SHP77 treated with DMSO at 0.1 percent for 48 hours (cell line): ENCODE results near the gene SERINC4.

Experiments used
- DNase-seq: peaks from one replicate; lab custom pipeline; 2025; lab: John Stamatoyannopoulos, UW

The SERINC4 gene

DNA sequence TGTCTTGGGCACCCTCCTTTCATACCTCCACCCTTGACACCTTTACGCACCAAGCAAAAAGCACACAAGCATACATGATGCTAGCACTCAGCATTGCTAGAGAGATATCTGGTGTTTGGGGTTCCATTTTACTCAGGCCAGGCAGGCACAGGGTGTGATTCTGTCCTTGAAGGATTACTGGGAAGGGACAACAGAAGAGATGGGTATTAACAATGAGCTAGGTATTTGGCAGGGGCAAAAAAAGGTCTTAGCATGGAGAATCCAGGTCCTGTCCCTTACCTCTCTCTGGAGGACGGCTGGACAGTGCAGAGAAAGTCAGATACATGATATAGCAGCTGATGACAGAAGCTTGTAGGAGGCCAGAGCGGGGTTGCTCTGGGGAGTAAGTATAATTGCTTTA, 3.5 kb downstream of the SERINC4 start:
- no peak for DNase-seq

DNA sequence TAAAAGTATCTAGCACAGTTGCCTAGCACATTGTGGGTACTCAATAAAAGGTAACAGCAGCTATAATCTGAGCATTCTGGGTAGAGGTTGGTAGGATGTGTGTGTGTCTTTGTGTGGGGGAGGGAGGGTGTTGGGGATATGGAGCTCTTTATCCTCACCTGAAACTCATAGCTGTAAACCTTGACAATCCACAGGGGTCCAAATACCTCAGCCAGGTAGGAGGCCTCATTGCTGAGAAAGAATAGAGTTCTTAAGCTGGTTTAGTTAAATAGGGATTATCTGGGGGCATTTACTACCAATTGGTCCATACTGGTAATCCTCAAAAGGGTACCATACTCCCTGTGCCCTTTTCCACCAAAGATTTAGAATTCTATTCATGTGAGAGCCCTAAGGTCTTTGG, 4.0 kb downstream of the SERINC4 start:
- no peak for DNase-seq

DNA sequence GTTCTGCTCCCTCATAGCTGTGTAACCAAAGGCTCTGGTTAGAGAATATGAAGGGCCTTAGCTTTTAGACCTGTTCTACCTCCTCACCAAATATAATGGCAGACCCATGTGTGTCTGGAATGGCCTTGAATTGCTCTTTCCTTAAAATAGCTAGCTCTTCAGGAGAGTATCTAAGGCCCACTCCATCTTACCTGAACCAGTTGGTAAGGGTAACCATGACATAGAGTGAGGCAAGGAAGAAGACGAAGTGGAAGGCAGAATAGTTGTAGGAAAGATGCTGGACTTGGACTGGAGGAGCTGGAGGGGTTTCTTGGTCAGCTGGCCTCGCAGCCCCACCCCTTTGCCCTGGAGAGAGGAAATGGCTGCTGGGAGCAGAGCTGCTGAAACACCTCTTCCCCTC, 4.8 kb downstream of the SERINC4 start:
- no peak for DNase-seq

DNA sequence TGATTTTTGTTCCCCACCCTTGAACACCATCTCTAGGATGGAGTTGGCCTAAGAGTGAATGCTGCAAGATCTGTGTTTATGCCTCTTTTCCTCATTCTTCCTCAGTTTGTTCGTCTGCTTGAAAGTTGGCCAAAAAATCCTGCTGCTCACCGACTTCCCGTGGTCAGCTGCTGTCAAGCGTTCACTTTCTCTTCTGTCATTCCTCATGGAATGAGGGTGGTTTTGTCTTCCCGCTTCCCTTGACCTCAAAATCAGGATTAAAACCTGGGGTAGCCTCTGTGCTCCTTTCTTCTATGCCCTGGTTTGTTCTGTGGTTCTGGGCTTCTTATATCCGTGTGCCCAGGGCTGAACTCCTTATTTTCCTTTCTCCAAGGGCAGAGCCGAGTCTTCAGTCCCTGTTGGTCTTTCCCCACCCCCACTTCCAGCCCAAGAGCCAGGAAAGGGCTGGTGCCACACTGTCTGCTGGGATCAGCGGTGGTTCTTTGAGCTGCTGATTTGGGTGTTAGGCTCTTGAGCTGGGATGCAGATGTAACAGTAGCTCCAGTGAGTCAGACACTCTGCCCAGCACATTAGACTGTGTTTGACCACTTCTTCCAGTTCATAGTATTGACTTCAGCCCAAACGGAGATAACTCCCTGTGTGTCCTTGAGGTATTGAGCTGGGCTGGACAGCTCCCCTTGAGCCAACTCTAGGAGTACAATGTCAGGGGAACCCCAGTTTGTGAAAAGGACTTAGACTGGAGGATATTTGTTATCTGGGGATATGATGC, 5.6 kb downstream of the SERINC4 start:
- DNase-seq, result no peak

DNA sequence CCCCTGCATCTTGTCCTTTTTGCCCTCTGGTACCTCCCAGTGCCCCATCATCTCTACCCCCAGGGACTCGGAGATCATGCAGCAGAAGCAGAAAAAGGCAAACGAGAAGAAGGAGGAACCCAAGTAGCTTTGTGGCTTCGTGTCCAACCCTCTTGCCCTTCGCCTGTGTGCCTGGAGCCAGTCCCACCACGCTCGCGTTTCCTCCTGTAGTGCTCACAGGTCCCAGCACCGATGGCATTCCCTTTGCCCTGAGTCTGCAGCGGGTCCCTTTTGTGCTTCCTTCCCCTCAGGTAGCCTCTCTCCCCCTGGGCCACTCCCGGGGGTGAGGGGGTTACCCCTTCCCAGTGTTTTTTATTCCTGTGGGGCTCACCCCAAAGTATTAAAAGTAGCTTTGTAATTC, 6.4 kb downstream of the SERINC4 start:
- no peak for DNase-seq

DNA sequence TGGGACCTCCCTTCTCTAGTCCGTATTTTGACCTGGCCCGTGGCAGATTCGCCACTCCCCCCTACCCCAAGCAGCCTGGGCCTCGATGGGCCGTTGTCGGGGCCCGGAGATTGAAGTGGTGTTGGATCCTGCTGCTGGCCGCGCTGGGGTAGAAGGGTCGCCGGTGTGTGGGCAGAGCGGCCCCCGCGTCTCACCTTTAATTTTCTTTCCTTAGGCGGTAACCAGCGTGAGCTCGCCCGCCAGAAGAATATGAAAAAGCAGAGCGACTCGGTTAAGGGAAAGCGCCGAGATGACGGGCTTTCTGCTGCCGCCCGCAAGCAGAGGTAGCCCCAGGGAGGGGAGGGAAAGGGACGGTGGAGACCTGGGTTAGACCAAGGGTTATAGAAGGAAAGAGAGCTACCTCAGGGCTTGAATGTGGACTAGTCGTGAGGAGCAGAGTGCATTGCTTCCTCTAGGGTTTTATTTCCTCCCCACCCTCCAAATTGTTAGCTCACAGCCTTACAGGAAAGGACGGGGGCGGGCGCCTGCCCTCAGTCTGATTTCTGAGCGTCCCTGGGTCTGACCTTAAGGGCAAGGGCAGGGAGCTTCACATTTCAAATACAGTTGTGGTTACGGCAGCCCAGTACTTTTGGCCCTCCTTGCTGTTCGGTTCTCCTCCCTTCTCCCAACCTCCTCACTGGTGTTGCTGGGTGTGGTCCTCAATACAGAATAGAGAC, 7.1 kb downstream of the SERINC4 start:
- DNase-seq, result no peak

DNA sequence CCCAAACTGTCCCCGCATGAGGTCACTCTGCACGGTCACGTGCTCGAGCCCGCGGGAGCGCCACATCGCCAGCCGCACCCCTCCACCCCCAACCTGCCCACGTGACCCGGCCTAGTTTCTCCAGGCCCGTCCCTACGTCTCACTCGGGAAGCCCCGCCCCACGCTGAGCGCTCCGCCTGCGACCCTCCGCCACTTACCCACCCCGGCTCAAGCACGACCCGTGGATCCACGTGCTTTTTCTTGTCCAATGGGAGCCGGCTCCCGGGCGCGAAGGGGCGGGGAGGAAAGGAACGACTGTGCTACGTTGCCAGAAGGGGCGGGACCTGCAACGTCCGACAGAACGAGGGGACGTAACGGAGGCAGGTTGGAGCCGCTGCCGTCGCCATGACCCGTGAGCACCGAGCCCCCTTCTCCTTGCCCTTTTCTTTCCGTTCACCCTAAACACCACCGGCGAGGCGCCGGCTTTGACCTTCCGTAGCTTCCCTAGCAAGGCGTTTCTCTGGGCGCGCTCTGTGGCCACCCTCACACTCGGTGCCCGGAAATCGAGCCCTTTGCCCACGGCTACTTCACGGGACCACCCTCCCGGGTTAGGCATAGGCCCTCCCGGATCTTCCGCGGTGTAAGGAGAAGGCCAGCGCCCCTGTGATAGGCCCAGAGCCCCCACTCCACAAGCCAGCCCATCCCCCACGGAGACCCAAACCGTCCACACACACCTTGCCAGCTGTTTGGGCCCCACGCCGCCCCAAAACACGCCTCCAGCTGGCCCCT, 7.8 kb downstream of the SERINC4 start, which contains the start of gene SERF2:
TSS of gene SERF2 (plus strand) at position 328 of the 768 bp plus-strand sequence. CDS start at position 385, 57 bp downstream.
- DNase-seq, result peak; percentile 95

DNA sequence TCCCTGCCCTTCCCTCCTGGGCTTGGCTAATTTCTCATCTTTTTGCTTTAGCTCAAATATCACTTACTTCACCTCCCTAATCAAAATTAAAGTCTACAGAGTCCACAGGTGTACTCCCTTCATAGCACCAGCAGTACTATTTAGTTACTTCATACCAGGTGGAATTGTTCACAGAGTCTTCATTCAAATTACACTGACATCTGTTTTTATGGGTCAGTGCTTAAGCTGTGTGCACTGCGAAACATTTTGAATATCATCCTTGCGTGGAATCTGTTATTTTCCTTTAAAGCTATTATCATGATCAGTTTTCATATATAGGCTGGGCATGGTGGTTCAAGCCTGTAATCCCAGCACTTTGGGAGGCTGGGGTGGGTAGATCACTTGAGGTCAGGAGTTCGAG, 10.6 kb downstream of the SERINC4 start:
- no peak for DNase-seq

DNA sequence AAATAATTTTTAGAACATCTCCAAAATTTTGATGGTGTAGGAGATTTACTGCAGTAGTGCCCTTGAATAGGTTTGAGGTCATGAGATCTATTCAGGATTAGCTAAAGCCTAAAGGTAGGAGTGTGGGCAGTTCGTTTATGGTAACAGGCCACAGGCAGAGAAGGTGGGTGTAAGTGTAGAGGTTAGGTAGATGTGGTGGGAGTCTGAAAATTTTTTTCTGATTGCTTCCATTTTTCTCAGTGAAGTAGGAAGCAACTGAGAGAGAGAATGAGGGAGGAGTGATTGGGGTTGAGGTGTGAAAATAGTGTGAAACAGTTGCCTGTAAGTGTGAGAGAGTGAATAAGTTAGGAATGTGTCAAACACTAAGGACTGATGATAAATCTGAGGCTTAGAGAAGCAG, 21.0 kb downstream of the SERINC4 start:
- no peak for DNase-seq

DNA sequence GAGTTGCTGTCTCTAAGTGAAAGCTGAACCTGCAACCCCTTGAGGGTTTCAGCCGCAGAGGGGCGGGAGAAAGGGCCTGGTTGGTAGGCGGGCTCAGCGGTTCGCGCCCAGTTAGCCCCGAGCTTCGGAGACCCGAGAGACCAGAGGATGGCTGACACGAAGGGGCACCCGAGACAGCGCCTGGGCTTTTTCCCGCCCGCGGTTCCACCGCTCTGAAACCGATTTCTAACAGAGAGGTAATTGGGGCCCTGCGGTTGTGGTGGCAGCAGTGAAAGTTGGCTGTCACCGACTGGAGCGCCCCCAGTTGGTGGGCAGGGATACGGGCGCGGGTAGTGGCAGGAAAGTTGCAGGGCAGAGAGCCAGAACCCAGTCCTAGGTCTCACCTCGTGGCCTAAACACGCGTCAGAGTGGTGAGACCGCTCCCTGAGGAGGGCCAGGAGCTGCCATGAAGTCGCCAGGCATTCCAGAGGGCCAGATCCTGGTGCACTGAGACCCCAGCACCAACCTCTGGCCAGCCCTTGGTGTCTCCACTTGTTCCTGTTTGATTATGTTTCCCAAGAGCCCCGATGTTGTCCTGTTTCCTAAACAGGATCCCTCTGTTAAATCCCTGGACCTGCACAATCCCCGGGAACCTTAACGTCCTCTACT, 22.6 kb downstream of the SERINC4 start:
- peak; percentile 63 for DNase-seq

DNA sequence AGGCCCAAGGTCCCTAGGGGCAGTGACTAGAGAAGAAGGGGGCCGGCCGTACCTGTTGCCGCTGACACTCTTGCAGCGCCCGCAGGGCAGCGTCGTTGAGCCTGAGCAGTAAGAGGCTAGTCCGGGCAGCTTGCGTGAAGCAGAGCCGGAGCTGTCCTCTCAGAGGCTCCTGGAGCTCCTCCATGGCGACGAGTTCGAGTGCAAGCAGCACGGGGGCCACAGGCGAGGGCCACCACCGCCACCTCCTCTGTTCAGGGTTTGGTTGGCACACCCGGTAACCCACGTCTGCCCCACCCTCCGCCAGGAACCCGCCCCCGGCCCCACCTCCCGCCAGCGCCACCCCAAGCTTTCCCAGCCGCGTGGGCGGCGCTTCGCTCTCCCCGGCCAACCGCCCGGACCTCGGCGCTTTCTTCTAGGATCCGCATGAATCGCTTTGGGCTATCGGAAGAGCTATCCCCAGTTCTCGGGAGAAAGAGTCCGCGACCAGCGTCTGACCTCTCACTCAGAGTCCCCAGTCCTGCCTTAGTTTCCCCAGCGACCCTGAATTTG, 23.2 kb downstream of the SERINC4 start, which contains the start of gene ELL3:
TSS of gene ELL3 (minus strand) at position 249 of the 549 bp plus-strand sequence. CDS start at position 184, 65 bp downstream.
- DNase-seq, result peak; percentile 63

DNA sequence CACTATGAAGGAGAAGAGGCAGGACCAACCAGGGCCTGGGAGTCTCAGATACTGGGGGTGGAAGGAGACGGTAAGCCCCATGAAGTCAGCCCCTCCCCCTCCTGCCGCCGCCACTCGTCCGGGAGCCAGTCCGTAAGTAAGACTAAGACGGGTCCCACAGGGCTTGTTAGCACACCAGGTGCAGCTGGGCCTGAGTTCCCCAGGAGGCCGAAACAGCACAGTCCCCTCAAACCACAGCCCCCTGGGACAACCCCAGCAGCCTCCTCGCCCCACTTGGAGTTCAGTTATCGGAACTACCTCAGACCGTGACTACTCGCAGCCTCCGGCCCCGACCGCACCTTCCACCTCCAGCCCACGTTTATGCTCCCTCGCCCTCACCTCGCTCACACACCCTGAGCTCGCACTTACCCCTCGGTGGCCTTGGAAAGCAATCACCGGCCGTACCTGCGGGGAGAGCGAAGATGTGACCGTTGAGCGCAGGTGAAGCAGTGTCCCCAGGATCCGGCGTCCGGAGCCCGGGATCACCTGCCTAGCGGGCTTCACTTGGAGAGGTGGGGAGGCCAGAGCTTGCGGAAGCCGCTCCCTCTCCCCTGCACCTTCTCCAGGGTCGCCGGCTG, 23.8 kb downstream of the SERINC4 start:
- DNase-seq, result no peak

DNA sequence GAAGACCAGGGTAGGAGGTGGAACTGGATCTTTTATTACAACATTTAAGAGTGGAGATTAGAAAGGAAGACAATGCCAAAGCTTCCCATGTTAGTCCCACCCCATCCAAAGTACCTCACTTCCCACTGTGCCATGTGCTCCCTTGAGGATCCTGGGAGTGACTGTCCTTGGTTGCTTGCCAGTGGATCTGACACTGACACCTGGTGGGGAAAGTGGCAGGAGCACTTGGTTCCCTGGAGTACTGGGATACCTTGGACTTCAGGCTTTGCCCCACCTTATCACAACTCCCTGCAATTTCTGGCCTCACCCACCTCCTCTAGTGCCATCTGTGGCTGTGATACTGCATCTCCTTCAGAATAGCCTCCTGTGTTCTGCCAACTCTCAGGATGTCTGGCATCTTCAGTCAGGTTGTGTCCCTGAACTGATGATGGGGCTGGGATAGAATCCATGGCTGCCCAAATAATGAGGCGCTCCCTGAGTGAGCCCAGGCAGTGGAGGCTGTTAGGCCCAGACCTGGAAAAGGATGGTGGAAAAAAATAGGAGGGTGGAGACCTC, 24.5 kb downstream of the SERINC4 start:
- peak; percentile 40 for DNase-seq

DNA sequence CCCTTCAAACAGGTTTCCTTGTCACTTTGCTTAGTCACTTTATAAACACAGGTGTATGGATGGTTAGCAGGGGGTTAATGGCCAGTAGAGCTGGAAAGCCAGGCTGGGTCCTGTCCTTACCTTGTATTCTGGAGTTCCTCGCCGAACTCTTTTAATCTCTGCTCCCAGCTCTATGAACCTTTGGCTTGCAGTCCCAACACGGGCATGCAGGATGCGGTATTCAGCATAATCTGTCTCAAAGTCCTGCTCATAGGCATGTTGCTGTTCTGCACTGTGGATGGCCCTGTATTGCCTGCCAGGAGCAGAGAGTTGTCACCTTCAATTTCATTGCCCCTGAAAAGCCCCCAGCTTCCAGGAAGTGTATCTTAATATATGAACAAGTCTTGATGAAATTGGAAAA, 26.0 kb downstream of the SERINC4 start:
- no peak for DNase-seq

DNA sequence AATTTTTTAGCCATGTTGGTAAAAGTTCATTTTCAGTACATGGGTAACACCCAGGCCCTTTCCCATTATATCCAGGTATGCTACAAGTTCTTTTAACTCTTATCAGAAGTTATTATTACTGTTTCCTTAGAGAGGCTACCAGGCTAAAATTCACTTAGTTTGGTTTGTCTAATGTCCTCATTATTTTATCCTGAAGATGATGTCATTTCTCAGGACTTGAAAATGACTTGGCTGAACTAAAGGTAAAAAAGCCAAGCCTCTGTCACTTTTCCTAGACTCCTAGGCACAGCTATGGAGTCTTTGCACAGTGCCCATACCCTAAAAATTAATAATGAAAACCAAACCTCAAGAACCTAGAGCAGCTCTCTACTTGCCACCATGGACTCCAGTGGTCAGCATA, 27.4 kb downstream of the SERINC4 start:
- no peak for DNase-seq

DNA sequence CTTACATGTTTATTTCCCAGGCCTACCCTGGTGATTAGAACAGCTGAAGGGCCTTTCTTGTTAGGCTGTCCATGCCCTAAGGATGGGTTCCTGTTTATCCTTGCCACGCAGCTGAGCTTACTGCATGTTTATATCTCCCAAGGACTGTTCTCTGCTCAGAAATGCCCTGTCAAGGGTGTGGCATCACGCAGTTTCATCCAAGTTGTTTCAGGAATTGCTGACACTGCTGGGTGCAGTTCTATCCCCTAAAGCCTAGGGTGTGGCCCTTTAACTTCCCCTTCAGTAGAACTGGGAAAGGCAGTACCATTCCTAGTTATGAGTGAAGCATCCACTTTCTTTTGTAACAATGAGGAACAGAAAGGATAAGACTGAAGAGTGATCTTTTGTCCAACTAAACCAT, 28.2 kb downstream of the SERINC4 start:
- no peak for DNase-seq

DNA sequence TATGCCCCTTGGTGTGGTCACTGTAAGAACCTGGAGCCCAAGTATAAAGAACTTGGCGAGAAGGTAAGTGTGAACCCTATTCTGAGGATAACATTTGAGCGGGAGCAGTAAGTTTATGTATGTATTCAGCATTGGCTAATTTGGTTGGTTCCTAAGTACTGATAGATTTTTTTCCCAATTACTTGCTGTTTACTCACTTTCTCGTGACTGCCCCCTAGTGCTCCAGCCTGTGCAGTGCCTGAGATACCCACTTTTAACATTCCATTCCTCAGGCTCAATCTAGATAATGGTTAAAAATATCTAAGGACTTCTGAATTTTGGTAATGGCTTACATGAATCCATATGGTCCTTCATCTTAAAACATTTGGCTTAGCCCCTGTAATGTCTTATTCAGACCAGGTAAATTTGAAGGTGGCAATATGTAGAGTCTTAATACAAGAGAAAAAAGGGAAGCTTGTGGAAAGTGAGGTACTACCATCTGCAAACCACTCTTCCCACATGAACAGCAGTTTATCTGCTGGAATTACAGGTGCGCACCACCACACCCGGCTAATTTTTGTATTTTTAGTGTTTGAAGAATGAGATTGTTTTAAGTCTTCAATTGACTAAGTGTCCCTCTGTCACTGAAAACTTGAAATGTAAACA, 30.3 kb downstream of the SERINC4 start:
- peak; percentile 6 for DNase-seq

DNA sequence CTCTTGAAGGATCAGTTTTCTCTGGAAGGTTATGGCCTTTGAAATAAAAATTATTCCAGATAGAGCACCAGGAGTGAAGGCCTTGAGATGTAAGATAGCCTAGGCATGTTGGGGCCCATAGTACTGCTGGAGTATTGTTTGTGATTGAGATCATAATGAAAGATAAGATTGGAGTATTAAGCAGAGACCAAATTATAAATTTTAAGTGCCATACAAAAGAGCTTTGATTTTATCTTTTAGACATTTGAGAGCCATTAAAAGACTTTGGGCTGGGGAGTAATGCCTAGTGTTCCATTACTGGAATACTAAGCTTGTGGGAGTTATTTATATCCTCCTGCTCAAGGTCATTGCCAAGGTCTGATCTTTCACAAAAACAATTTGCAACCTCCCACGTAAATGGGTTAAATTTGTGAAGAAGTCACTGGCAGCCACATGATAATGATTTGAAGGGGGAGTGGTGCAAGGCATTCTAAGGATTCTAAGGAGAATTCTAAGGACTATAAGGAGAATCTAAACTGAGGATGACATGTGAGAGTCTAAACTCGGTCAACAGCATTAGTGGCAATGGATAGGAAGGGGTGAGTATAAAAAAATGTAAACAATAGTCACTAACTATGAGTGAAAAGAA, 36.1 kb downstream of the SERINC4 start:
- no peak for DNase-seq

DNA sequence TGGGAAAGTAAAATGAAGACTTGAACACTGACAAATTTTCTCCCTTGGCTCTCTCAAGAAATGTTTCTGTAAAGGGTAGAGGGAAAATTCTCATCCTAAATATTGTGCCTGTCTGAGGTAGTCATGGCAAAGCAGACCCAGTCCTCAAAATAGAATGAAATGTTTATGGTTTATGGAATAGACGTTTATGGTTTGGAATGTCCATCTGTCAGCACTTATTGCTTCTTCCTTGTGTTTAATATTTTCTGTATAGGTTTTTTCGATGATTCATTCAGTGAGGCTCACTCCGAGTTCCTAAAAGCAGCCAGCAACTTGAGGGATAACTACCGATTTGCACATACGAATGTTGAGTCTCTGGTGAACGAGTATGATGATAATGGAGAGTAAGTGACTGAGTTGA, 37.2 kb downstream of the SERINC4 start:
- no peak for DNase-seq

DNA sequence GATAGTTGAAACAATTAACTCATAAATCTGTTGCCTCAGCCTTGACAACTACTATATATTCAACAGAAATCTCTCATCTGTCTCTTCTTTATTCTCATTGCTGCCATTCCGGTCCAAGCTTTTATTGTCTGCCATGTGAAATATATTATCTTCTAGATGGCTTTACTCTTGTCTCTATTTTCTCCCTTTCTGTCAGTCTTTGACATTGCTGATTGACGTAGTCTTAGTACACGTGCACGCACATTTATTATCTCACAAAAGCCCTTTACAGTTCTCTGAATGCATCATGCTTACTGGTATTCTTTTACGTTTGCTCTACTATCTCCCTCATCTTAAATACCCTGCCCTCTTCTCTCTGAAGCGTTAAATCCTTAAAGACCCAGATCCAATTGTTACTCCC, 48.1 kb downstream of the SERINC4 start:
- DNase-seq, result no peak
